Stromal cell of bone marrow (primary cell): ENCODE measurements around the gene LTBP4.

Experiments
- DNase-seq: peaks from one replicate; pipeline ENCODE4 v3.0.0-alpha.2; 2012; ENCODE audit warnings: low read depth

The LTBP4 gene

GRCh38 chr19:40596608-40597328, 4.4 kb upstream of the LTBP4 start:
- DNase-seq = no peak

- DNase-seq = no peak
These were observed 3.8 kb upstream of the LTBP4 start for GRCh38 chr19:40597329-40597838.

DNA sequence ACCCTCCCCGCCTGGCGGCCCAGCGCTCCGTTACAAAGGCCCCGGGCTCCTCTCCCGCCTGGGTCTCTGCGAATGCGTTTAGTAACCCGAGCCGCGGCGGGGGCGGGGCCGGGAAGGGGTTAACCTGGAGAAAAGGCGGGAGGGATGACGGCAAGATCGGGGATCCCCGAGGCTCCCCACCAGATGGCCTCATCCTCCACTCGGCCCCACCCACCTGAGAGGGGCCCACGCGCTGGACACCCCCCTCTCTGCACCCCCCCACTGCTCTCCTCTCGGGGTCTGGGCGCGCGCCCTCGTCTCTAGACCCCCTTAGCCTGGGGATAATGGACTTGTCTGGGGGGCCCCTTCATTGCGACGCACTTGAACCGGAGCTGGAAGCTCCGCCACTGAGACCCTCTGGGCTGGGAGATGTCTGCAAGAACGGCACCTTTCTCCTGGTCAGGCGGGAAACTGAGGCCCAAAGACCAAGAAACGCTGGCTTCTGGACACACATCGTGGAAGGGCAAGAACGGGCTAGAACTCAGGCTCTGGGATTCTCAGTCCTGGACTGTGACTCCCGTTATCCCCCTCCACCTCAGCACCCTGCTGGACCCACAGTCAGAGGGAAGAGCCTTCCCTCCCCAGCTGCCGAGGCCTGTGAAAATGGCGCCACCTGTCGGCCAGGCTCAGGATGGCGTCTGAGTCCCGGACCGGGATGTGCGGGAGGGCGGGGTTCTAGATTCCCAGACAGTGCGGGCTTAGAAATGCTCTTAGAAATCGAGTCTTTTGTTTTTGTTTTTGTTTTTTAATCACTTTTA, 2.9 kb upstream of the LTBP4 start:
- peak; percentile 66 for DNase-seq

GRCh38 chr19:40598918-40599307, 2.3 kb upstream of the LTBP4 start:
- DNase-seq = no peak

- DNase-seq = no peak
These were observed 1.8 kb upstream of the LTBP4 start for GRCh38 chr19:40599331-40599901.

- no peak for DNase-seq
These were observed 1.1 kb upstream of the LTBP4 start for GRCh38 chr19:40599902-40600569.

GRCh38 chr19:40600570-40601133, 517 bp upstream of the LTBP4 start:
- DNase-seq = no peak

DNA sequence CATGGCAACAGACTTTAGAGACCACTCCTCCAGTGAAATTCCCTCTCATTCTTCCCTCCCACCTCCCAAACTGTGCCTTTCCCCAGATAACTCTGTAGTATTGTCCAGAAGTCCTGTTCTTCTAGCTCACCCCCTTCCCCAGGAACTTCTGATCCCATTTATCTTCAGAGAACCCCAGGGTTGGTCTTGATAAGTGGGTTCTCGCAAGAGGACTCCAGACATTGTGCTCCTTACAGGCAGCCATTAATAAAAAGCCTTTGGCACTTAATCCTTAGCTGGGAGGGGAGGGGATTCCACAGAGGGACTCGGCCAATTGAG, 1.9 kb downstream of the LTBP4 start:
- DNase-seq = no peak

DNA sequence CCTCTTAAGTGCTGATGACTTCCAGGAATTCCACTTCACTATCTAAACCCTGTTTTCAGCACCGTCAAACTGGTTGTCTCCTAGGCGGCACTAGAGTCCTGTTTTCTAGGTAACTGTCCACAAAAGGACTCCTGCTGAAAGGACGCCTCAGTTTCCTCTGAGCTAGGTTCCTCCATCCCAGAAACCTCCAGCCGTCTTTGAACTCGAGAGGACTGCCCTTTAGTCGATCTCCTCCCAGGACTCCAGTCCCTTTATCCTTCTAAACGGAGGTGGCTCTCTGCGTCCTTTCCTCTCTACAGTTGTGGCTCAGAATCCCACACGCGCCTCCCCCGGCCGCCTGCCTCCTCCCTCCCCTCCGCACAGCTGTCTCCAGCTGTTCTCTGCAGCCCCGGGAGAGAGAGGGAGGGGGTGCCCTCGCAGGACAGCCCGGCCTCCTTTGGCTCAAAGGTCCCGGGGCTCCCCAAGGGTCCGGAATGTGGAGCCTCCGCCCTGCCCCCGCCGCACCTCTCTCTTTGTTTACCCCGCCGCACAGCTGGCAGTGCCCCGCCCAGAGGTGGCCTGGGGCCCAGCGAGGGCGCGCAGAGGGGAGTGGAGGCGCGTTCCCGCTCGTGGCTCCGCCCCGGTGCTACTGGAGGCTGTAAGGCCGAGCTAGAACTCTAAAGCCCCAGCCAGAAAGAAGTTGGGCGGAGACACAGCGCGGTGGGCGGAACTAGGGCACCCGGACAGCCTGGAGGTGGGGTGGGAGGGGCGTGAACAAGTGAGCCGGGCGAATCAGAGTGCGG, 2.4 kb downstream of the LTBP4 start:
- peak; percentile 89 for DNase-seq

GRCh38 chr19:40604171-40604646, 3.0 kb downstream of the LTBP4 start:
- no peak for DNase-seq

DNA sequence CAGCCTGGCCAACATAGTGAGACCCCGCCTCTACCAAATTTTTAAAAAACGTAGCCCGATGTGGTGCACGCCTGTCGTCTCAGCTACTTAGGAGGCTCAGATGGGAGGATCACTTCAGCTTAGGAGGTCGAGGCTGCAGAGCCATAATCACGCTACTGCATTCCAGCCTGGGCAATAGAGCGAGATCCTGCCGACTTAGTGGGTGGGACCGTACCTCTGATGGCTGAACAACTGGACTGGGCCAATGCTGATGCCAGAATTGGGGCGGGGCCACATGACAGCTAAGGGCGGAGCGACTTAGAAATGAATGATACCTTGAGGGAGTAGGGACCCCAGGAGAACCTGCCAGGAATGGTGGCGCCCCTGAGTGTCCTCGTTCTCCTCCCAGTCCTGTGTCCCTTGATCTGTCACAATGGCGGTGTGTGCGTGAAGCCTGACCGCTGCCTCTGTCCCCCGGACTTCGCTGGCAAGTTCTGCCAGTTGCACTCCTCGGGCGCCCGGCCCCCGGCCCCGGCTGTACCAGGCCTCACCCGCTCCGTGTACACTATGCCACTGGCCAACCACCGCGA, 3.6 kb downstream of the LTBP4 start:
- DNase-seq = no peak

DNA sequence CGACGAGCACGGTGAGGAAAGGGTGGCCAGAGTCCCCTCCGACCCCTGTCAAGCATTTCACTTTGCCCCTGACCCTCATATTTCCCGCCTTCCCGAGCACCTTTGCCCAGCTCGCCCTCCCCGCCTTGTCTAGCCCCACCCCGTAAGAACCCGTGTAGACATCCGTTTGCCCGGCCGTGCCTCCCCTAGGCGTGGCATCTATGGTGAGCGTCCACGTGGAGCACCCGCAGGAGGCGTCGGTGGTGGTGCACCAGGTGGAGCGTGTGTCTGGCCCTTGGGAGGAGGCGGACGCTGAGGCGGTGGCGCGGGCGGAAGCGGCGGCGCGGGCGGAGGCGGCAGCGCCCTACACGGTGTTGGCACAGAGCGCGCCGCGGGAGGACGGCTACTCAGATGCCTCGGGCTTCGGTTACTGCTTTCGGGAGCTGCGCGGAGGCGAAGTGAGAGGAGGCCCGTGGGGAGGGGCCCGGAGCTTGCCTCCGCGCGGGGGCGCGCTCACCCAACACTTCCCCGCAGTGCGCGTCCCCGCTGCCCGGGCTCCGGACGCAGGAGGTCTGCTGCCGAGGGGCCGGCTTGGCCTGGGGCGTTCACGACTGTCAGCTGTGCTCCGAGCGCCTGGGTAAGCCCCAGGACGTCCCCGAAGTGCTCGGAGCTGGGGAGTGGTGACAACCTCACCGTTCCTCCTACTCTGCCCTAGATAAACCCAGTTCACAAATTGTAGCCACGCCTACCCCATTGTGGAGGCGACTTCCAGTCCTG, 4.2 kb downstream of the LTBP4 start:
- no peak for DNase-seq

- no peak for DNase-seq
These were observed 6.4 kb downstream of the LTBP4 start for GRCh38 chr19:40607311-40608239.

DNA sequence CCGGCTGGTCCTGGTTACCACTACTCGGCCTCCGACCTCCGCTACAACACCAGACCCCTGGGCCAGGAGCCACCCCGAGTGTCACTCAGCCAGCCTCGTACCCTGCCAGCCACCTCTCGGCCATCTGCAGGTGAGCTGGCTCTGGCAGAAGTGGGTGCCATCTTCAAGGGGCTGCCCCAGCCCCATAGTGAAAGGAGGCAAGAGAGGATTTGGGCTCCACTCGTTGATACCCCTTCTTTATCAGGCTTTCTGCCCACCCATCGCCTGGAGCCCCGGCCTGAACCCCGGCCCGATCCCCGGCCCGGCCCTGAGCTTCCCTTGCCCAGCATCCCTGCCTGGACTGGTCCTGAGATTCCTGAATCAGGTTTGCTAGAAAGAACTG, 7.1 kb downstream of the LTBP4 start:
- DNase-seq = no peak

GRCh38 chr19:40608957-40609356, 7.8 kb downstream of the LTBP4 start:
- DNase-seq = no peak

GRCh38 chr19:40609561-40610395, 8.6 kb downstream of the LTBP4 start:
- peak; percentile 55 for DNase-seq

GRCh38 chr19:40610396-40611064, 9.4 kb downstream of the LTBP4 start:
- no peak for DNase-seq

DNA sequence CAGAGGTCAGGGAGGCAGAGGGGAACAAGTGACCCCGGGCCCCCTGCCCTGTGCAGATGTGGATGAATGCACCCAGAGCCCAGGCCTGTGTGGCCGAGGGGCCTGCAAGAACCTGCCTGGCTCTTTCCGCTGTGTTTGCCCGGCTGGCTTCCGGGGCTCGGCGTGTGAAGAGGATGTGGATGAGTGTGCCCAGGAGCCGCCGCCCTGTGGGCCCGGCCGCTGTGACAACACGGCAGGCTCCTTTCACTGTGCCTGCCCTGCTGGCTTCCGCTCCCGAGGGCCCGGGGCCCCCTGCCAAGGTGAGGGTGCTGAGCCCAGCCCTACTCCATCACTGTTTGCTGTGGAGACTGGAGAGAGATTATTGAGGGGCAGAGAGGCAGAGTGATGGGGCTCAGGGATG, 9.9 kb downstream of the LTBP4 start:
- no peak for DNase-seq
